ENCODE measurements around the gene ZNF710. TPM values are rescaled to one million over a fixed set of nuclear protein-coding genes. Genes with fewer than 3 reads are reported as not detected.

ZNF710 gene
- total RNA-seq, 2 donors from 2014 or later, result 18.1 to 34.5 TPM

DNA sequence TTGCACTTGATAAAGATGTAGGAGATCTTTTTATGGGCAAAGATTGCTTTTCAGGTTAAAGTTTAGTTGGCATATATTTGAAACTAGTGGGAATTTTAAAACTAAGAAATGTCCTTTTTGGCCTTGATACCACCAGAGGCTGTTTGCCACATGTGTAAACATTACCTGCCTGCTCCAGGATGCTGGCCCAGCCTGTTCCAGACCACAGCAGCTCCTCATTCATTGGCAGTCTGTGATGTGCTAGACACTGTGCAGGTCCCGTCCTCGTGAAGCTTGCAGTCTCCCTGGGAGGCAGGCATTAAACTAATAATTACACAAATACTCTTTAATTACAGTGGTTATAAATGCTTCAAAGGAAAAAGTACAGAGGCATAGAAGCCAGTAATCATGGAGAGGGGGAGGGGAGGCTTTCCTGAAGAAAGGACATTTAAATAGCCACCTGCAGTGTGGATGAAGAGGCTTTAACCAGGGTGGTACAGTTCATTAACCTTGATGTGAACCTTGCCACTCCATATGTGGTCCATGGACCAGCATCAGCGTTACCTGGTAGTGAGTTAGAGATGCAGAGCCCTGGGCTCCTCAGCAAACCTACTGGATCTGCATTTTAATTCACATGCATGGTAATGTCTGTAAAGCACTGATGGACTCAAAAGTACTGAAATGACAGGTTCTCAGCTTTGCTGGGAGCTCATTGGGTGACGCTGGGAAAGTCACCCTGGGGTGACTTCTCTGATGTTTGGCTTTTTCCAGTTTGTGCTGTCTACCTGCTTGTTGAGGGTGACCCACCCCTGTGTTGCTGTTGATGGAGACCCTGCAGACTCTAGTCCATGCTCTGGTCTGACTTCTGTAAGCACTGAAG, 5.3 kb downstream of the ZNF710 start:
- Histone ChIP-seq H3K4me1 (peaks cover 53% of the 10 kb centered on the region), H3K27me3 (no peaks in the 10 kb centered on the region), H3K9me3 (no peaks in the 10 kb centered on the region), H3K4me3 (no peak overlapping the region), H3K36me3 (replicated peaks in 1 of 2; ENCODE audit: insufficient read depth in 1 of 2, low read depth in 2 of 2) (no peaks in the 10 kb centered on the region), H3K27ac (peak overlapping the region; percentile 54 to 99 (median 94))
- ATAC-seq (no peak), DNase-seq (peak in 3 of 4 donors; percentile 52 to 63 (median 61))
- intact Hi-C loops (cut with DNase I), result loop anchor here (5.0 kb wide), 1 partner anchor 71 kb away; no protein-coding TSS in a partner anchor
- 54% methylated on average over 4 of the region's 4 CpGs for WGBS, 2 donors
- TF ChIP-seq, protein P1, sequence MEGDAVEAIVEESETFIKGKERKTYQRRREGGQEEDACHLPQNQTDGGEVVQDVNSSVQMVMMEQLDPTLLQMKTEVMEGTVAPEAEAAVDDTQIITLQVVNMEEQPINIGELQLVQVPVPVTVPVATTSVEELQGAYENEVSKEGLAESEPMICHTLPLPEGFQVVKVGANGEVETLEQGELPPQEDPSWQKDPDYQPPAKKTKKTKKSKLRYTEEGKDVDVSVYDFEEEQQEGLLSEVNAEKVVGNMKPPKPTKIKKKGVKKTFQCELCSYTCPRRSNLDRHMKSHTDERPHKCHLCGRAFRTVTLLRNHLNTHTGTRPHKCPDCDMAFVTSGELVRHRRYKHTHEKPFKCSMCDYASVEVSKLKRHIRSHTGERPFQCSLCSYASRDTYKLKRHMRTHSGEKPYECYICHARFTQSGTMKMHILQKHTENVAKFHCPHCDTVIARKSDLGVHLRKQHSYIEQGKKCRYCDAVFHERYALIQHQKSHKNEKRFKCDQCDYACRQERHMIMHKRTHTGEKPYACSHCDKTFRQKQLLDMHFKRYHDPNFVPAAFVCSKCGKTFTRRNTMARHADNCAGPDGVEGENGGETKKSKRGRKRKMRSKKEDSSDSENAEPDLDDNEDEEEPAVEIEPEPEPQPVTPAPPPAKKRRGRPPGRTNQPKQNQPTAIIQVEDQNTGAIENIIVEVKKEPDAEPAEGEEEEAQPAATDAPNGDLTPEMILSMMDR (IDR thresholded peaks at IDR 0.05), result no peak
- no peak for TF ChIP-seq POLR2A (IDR thresholded peaks at IDR 0.05)

DNA sequence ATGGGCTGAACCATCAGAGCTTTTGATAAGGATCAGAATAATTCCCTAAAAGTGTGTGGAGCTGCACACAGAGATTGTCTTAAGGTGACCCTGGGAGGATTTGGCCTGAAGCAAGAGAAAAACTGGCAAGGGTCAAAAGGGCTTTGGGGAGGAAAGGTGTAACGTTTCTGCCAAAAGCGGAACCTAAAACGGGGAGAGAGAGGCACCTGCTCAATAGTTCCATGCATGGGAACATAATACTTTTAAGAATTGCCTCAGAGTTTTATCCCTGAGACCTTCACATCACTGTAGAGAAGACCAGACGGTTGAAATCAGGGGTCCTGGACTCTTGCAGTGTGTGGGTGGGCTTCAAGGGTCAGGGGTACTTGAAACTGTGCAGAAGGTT, 5.9 kb downstream of the ZNF710 start:
- no peak for TF ChIP-seq POLR2A (IDR thresholded peaks at IDR 0.05)
- TF ChIP-seq, protein P1 (IDR thresholded peaks at IDR 0.05), result no peak
- 66 to 71% methylated on average over 4 of the region's 4 CpGs for WGBS, 2 donors
- DNase-seq (no peak), ATAC-seq (no peak)
- Histone ChIP-seq H3K4me3 (no peak overlapping the region), H3K27me3 (no peaks in the 10 kb centered on the region), H3K9me3 (no peaks in the 10 kb centered on the region), H3K36me3 (replicated peaks in 1 of 2; ENCODE audit: insufficient read depth in 1 of 2, low read depth in 2 of 2) (no peaks in the 10 kb centered on the region), H3K4me1 (peaks cover 53% of the 10 kb centered on the region), H3K27ac (peak overlapping the region in 3 of 4 donors; percentile 32 to 95 (median 92))
- intact Hi-C loops (cut with DNase I), result loop anchor here (5.0 kb wide), 1 partner anchor 70 kb away; no protein-coding TSS in a partner anchor

DNA sequence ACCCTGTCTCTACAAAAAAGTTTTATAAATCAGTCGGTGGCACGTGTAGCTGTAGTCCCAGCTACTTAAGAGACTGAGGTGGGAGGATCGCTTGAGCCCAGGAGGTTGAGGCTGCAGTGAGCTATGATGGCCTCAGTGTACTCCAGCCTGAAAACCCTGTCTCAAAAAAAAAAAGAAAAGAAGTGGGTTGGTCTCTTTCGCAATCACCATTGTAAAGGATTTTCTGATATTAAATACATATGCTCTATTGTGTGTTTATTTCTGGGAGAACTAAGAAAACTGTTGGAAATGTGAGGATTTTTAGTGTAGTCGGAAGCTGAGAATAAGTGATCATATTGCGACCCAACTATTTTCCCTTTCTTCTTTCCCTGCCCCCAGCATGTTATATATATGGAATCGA, 7.5 kb downstream of the ZNF710 start:
- intact Hi-C loops (cut with DNase I), result loop anchor here (5.0 kb wide), 1 partner anchor 69 kb away; no protein-coding TSS in a partner anchor
- Histone ChIP-seq H3K4me3 (no peak overlapping the region), H3K4me1 (peaks cover 41% of the 10 kb centered on the region), H3K27me3 (no peaks in the 10 kb centered on the region), H3K36me3 (replicated peaks in 1 of 2; ENCODE audit: insufficient read depth in 1 of 2, low read depth in 2 of 2) (no peaks in the 10 kb centered on the region), H3K27ac (no peak overlapping the region), H3K9me3 (no peaks in the 10 kb centered on the region)
- no peak for DNase-seq
- no peak for TF ChIP-seq POLR2A (IDR thresholded peaks at IDR 0.05)
- TF ChIP-seq, protein P1 (IDR thresholded peaks at IDR 0.05), result no peak
- 82 to 90% methylated on average over 7 of the region's 7 CpGs for WGBS, 2 donors
- no peak for ATAC-seq

DNA sequence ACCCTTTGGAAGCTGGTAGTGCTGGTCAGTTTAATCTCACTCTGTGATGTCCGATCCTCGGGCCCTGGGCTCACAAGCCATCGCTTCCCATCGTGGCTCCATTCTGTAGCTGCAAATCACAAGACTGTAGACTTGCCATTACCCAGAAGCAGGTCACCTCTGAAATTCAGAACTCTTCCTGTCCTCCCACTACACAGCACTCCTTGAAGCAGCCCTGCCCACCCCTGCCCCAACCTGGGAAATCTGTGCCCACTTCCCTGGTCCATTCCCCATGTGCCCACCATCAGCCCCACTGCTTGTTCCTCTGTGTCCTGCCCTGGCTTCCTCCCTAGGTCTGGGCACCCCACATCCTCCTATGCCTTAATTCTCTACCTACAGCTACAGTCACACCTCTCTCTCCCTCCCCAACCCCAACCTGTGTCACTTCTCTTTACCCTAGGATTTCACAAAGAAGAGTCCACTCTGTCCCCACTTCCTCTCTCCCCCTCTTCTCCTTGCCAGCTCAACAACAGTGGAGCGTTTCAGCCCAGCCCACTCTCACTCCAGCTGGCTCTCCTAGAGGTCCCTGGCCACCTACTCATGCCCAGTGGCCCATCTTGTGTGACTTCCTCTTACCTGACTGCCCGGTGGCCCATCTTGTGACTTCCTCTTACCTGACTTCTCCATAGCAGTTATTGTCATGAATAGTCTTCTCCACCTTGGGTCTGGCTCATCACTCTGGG, 8.3 kb downstream of the ZNF710 start:
- intact Hi-C loops (cut with DNase I), result loop anchor here (5.0 kb wide), 1 partner anchor 68 kb away; no protein-coding TSS in a partner anchor
- no peaks in the 10 kb centered on the region for H3K27me3 ChIP-seq
- no peak overlapping the region for H3K4me3 ChIP-seq
- TF ChIP-seq, protein P1 (IDR thresholded peaks at IDR 0.05), result no peak
- no peak for TF ChIP-seq POLR2A (IDR thresholded peaks at IDR 0.05)
- ATAC-seq, result no peak
- H3K27ac ChIP-seq, result peak overlapping the region in 1 of 4 donors; percentile 30
- WGBS, 2 donors, result 85 to 94% methylated on average over 6 of the region's 6 CpGs
- no peaks in the 10 kb centered on the region for H3K9me3 ChIP-seq
- peaks cover 33% of the 10 kb centered on the region for H3K4me1 ChIP-seq
- H3K36me3 ChIP-seq (replicated peaks in 1 of 2; ENCODE audit: insufficient read depth in 1 of 2, low read depth in 2 of 2), result no peaks in the 10 kb centered on the region
- no peak for DNase-seq
